Nephron (organoid): Measurements from ENCODE around the gene SHISA9.

ENCODE experiments used
- H3K27ac Mint-ChIP-seq, 3 experiments: 2 replicates each; pipeline ENCODE4 v1.8.0; 2020; ENCODE audit warnings: mixed read lengths in 3 of 3, mild to moderate bottlenecking in 2 of 3, moderate library complexity in 1 of 3
- H3K27me3 Mint-ChIP-seq: 2 replicates; pipeline ENCODE4 v1.8.0; 2021; ENCODE audit warnings: low read depth, mild to moderate bottlenecking, moderate library complexity, mixed read lengths
- H3K36me3 Mint-ChIP-seq: 2 replicates; pipeline ENCODE4 v1.8.0; 2020; ENCODE audit warnings: low read depth, mixed read lengths
- H3K4me1 Mint-ChIP-seq: 2 replicates; pipeline ENCODE4 v1.8.0; 2020; ENCODE audit warnings: mixed read lengths
- H3K4me3 Mint-ChIP-seq, 3 experiments: 2 replicates each; pipeline ENCODE4 v1.8.0; 2020; ENCODE audit warnings: mild to moderate bottlenecking in 3 of 3, mixed read lengths in 3 of 3, moderate library complexity in 2 of 3
- H3K9me3 Mint-ChIP-seq: 2 replicates; pipeline ENCODE4 v1.8.0; 2020; ENCODE audit warnings: mixed read lengths
- CTCF ChIP-seq, 3 experiments: fragments of 200-600 bp; sonication (generic); IDR thresholded peaks; one replicate each; pipeline ENCODE4 v1.5.0; 2021; ENCODE audit warnings: antibody characterized with exemption in 3 of 3; ENCODE audit not compliant: unreplicated experiment in 3 of 3

The SHISA9 gene

GRCh38 chr16:13189250-13189649, 287.9 kb downstream of the SHISA9 start:
- Mint-ChIP-seq H3K27ac (no peak overlapping the region), H3K9me3 (no peaks in the 10 kb centered on the region)

GRCh38 chr16:13193721-13194120, 292.3 kb downstream of the SHISA9 start:
- Mint-ChIP-seq H3K4me1 (no peaks in the 10 kb centered on the region), H3K27ac (no peak overlapping the region), H3K9me3 (no peaks in the 10 kb centered on the region)

More at GRCh38 chr16:13189250-13189649, 287.9 kb downstream of the SHISA9 start:
- Mint-ChIP-seq H3K4me3 (no peak overlapping the region), H3K27me3 (no peaks in the 10 kb centered on the region), H3K36me3 (no peaks in the 10 kb centered on the region), H3K4me1 (no peaks in the 10 kb centered on the region)
- no peak for TF ChIP-seq CTCF (IDR thresholded peaks at IDR 0.05; ENCODE audit: unreplicated experiment in 3 of 3)

GRCh38 chr16:13194766-13195165, 293.4 kb downstream of the SHISA9 start:
- Mint-ChIP-seq H3K27ac (no peak overlapping the region), H3K36me3 (no peaks in the 10 kb centered on the region), H3K4me1 (no peaks in the 10 kb centered on the region), H3K9me3 (no peaks in the 10 kb centered on the region), H3K27me3 (no peaks in the 10 kb centered on the region), H3K4me3 (no peak overlapping the region)
- TF ChIP-seq CTCF (IDR thresholded peaks at IDR 0.05; ENCODE audit: unreplicated experiment in 3 of 3): no peak

More at GRCh38 chr16:13193721-13194120, 292.3 kb downstream of the SHISA9 start:
- Mint-ChIP-seq H3K27me3 (no peaks in the 10 kb centered on the region), H3K4me3 (no peak overlapping the region), H3K36me3 (no peaks in the 10 kb centered on the region)
- TF ChIP-seq CTCF (IDR thresholded peaks at IDR 0.05; ENCODE audit: unreplicated experiment in 3 of 3): no peak

GRCh38 chr16:13203725-13204124, 302.3 kb downstream of the SHISA9 start:
- no peaks in the 10 kb centered on the region for H3K9me3 Mint-ChIP-seq
- H3K27me3 Mint-ChIP-seq: no peaks in the 10 kb centered on the region
- H3K36me3 Mint-ChIP-seq: no peaks in the 10 kb centered on the region
- no peaks in the 10 kb centered on the region for H3K4me1 Mint-ChIP-seq
- H3K27ac Mint-ChIP-seq: no peak overlapping the region
- TF ChIP-seq CTCF (IDR thresholded peaks at IDR 0.05; ENCODE audit: unreplicated experiment in 3 of 3): no peak
- H3K4me3 Mint-ChIP-seq: no peak overlapping the region

- H3K36me3 Mint-ChIP-seq: no peaks in the 10 kb centered on the region
- H3K27ac Mint-ChIP-seq: no peak overlapping the region
- TF ChIP-seq CTCF (IDR thresholded peaks at IDR 0.05; ENCODE audit: unreplicated experiment in 3 of 3): no peak
- no peaks in the 10 kb centered on the region for H3K27me3 Mint-ChIP-seq
- H3K4me1 Mint-ChIP-seq: no peaks in the 10 kb centered on the region
- H3K9me3 Mint-ChIP-seq: no peaks in the 10 kb centered on the region
- H3K4me3 Mint-ChIP-seq: no peak overlapping the region
Observed at GRCh38 chr16:13205352-13205751, 304.0 kb downstream of the SHISA9 start.

GRCh38 chr16:13206606-13207005, 305.2 kb downstream of the SHISA9 start:
- no peak overlapping the region for H3K4me3 Mint-ChIP-seq
- no peaks in the 10 kb centered on the region for H3K4me1 Mint-ChIP-seq
- TF ChIP-seq CTCF (IDR thresholded peaks at IDR 0.05; ENCODE audit: unreplicated experiment in 3 of 3): no peak
- H3K9me3 Mint-ChIP-seq: no peaks in the 10 kb centered on the region
- no peaks in the 10 kb centered on the region for H3K27me3 Mint-ChIP-seq
- no peak overlapping the region for H3K27ac Mint-ChIP-seq
- no peaks in the 10 kb centered on the region for H3K36me3 Mint-ChIP-seq
